Activated T-cell treated with anti-CD3 and anti-CD28 coated beads for 1 hour (primary cell): Measurements from ENCODE around the gene TNK1.
"Not testable (repeated sequence)": the region's sequence is repeated elsewhere in the genome, so short reads cannot be mapped to it uniquely, and the experiment has no call there.

ENCODE experiments used
- DNase-seq: peaks from one replicate; pipeline ENCODE4 v3.0.0-alpha.2; 2020; ENCODE audit warnings: low read depth

Gene TNK1

GRCh38 chr17:7380855-7381683, at the start of gene TNK1:
TNK1 (plus strand) TSS chr17:7381089; CDS start chr17:7382927, 1,838 bp downstream.
- no peak for DNase-seq

GRCh38 chr17:7332111-7332510, 48.8 kb upstream of the TNK1 start:
- DNase-seq, result no peak

GRCh38 chr17:7332600-7333069, 48.3 kb upstream of the TNK1 start:
- not testable (repeated sequence) for DNase-seq

- DNase-seq, result no peak
Measured at GRCh38 chr17:7334938-7335538, 45.9 kb upstream of the TNK1 start.

- not testable (repeated sequence) for DNase-seq
Measured at GRCh38 chr17:7335765-7336164, 45.1 kb upstream of the TNK1 start.

GRCh38 chr17:7336240-7337175, 44.4 kb upstream of the TNK1 start, which contains the start of gene ACAP1:
ACAP1 (plus strand) TSS chr17:7336529; CDS start chr17:7336735, 206 bp downstream.
- DNase-seq, result peak; percentile 87

- not testable (repeated sequence) for DNase-seq
Measured at GRCh38 chr17:7337600-7337999, 43.3 kb upstream of the TNK1 start.

GRCh38 chr17:7340179-7340578, 40.7 kb upstream of the TNK1 start:
- no peak for DNase-seq

- DNase-seq, result no peak
Measured at GRCh38 chr17:7341842-7342241, 39.0 kb upstream of the TNK1 start.

- DNase-seq, result no peak
Measured at GRCh38 chr17:7343250-7343649, 37.6 kb upstream of the TNK1 start.

GRCh38 chr17:7346761-7347614, 33.9 kb upstream of the TNK1 start:
- no peak for DNase-seq

GRCh38 chr17:7347630-7348477, 33.0 kb upstream of the TNK1 start:
- DNase-seq, result no peak

- DNase-seq, result no peak
Measured at GRCh38 chr17:7348478-7349242, 32.2 kb upstream of the TNK1 start.

- DNase-seq, result peak; percentile 61
Measured at GRCh38 chr17:7351665-7352502, 29.0 kb upstream of the TNK1 start, which contains the start of gene KCTD11. KCTD11 (plus strand) TSS chr17:7352162.

GRCh38 chr17:7352503-7352889, 28.4 kb upstream of the TNK1 start:
- no peak for DNase-seq

- no peak for DNase-seq
Measured at GRCh38 chr17:7352910-7353635, 27.8 kb upstream of the TNK1 start.

GRCh38 chr17:7354262-7354843, 26.5 kb upstream of the TNK1 start:
- DNase-seq, result no peak
